Measurements from ENCODE around the gene DCLK1.

DCLK1 gene

DNA sequence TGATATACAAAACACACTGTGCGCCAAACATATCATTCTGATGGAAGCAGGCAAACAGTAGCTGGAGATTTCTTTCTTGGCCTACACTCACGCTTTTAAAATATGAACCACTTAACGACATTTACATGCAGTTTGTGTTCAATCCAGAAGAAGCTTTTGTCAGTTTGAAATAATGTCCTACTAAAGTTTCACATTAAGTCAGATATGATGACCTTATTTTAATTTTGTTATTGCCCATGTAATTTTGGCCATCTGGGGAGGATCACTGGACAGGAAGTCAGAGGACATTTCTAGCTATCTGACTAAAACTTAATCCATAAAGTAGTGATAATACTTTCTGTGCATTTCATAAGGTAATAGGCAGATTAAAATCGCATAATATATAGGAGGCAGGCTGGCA, 98.1 kb downstream of the DCLK1 start:
- no peak overlapping the region for H4K8ac ChIP-seq (ENCODE audit: low read depth, low read length)
- H3K9ac ChIP-seq (ENCODE audit: low read length), result no peak overlapping the region
- H3K79me2 ChIP-seq (ENCODE audit: control insufficient read depth, insufficient read depth, low read length), result no peaks in the 10 kb centered on the region
- H3K27me3 ChIP-seq (ENCODE audit: insufficient read depth, low read length, poor library complexity), result no peaks in the 10 kb centered on the region
- no peak overlapping the region for H3K56ac ChIP-seq (ENCODE audit: low read length)
- no peak overlapping the region for H4K5ac ChIP-seq (ENCODE audit: low read length)
- H2BK120ac ChIP-seq (ENCODE audit: low read depth, low read length), result no peak overlapping the region
- no peak overlapping the region for H3K4ac ChIP-seq (ENCODE audit: low read depth, low read length)
- H3K27ac ChIP-seq (ENCODE audit: low read depth, low read length), result no peak overlapping the region
- no peaks in the 10 kb centered on the region for H3K36me3 ChIP-seq (ENCODE audit: control insufficient read depth, insufficient read depth, low read length)
- no peak overlapping the region for H3K4me3 ChIP-seq (ENCODE audit: low read length)
- no peak for DNase-seq
- H3K18ac ChIP-seq (ENCODE audit: low read length), result no peak overlapping the region
- no peak overlapping the region for H3K23ac ChIP-seq (ENCODE audit: low read length)
- peaks cover 2% of the 10 kb centered on the region for H3K4me1 ChIP-seq (ENCODE audit: control insufficient read depth, low read depth, low read length)
- no peak overlapping the region for H2AK5ac ChIP-seq (ENCODE audit: low read length)
- H2BK5ac ChIP-seq (ENCODE audit: low read length), result no peak overlapping the region
- WGBS (ENCODE audit: extremely low coverage, insufficient coverage, low lambda C conversion rate), result no CpG with 5 or more reads among the region's 4 CpGs
- no peak overlapping the region for H2BK15ac ChIP-seq (replicated peaks; ENCODE audit: low read depth)
- H3K79me1 ChIP-seq (ENCODE audit: low read length), result no peaks in the 10 kb centered on the region
- no peak overlapping the region for H3K4me2 ChIP-seq (ENCODE audit: low read length)

DNA sequence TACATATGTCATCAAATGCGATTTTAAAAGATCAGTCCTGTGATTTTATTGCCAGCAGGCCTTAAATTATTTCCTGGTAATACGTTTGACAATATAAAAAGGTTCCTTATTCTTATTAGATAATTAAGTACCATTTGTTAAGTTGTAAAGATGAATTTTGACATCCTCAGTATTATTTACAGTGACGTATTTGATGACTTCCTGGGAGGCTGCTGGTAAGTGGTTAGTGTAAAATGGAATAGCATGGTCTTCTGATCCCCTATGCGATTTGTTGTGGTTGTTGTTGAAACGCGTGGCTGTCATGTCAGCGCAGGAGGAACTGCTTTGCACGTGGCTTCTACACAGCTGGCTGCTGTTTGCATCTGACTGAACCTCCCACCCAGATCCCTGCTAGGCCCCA, 99.7 kb downstream of the DCLK1 start:
- H3K4me2 ChIP-seq (ENCODE audit: low read length), result no peak overlapping the region
- no peak overlapping the region for H3K9ac ChIP-seq (ENCODE audit: low read length)
- no peak overlapping the region for H2BK15ac ChIP-seq (replicated peaks; ENCODE audit: low read depth)
- no peaks in the 10 kb centered on the region for H3K27me3 ChIP-seq (ENCODE audit: insufficient read depth, low read length, poor library complexity)
- H3K79me2 ChIP-seq (ENCODE audit: control insufficient read depth, insufficient read depth, low read length), result no peaks in the 10 kb centered on the region
- H4K5ac ChIP-seq (ENCODE audit: low read length), result no peak overlapping the region
- H2AK5ac ChIP-seq (ENCODE audit: low read length), result no peak overlapping the region
- no peak overlapping the region for H3K56ac ChIP-seq (ENCODE audit: low read length)
- H4K8ac ChIP-seq (ENCODE audit: low read depth, low read length), result no peak overlapping the region
- no peak overlapping the region for H3K4ac ChIP-seq (ENCODE audit: low read depth, low read length)
- no peak overlapping the region for H3K4me3 ChIP-seq (ENCODE audit: low read length)
- H3K23ac ChIP-seq (ENCODE audit: low read length), result no peak overlapping the region
- no peak for DNase-seq
- no peak overlapping the region for H2BK120ac ChIP-seq (ENCODE audit: low read depth, low read length)
- H3K79me1 ChIP-seq (ENCODE audit: low read length), result no peaks in the 10 kb centered on the region
- no peak overlapping the region for H2BK5ac ChIP-seq (ENCODE audit: low read length)
- no CpG with 5 or more reads among the region's 8 CpGs for WGBS (ENCODE audit: extremely low coverage, insufficient coverage, low lambda C conversion rate)
- peaks cover 2% of the 10 kb centered on the region for H3K4me1 ChIP-seq (ENCODE audit: control insufficient read depth, low read depth, low read length)
- no peak overlapping the region for H3K18ac ChIP-seq (ENCODE audit: low read length)
- no peak overlapping the region for H3K27ac ChIP-seq (ENCODE audit: low read depth, low read length)
- no peaks in the 10 kb centered on the region for H3K36me3 ChIP-seq (ENCODE audit: control insufficient read depth, insufficient read depth, low read length)

DNA sequence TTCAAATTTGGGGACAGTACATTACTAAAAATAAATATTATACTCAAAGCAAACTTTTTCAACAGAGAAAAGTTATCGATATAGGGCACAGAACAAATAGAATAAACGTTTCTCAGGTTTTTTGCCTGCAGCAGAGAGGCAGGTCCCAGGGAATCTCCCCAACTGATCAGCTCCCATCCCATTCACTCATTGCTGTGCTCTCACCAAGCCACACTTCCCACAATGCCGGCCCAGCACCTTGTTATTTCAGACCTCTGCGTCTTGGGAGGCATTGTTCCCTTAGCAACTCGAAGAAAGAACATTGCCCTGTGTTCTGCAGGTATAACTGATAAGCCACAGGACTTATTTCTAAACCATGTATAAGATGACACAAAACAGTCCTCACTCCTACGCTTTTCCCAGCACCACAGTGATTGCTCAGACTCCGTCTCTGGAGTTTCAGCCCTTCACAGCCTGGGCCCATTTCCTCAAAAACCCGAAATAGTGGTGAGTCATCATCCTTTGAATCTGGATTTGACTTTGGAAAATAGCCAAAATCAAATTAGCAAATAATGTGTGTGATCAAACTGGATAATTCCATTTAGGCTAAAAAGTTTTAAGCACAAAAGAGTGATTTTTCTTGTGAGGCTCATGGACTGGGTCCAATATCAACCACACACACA, 100.4 kb downstream of the DCLK1 start:
- H3K79me2 ChIP-seq (ENCODE audit: control insufficient read depth, insufficient read depth, low read length), result no peaks in the 10 kb centered on the region
- no peak overlapping the region for H3K9ac ChIP-seq (ENCODE audit: low read length)
- no peak overlapping the region for H2BK15ac ChIP-seq (replicated peaks; ENCODE audit: low read depth)
- H3K4me3 ChIP-seq (ENCODE audit: low read length), result no peak overlapping the region
- no peak overlapping the region for H2AK5ac ChIP-seq (ENCODE audit: low read length)
- no peak overlapping the region for H3K4me2 ChIP-seq (ENCODE audit: low read length)
- H3K27ac ChIP-seq (ENCODE audit: low read depth, low read length), result no peak overlapping the region
- no peak overlapping the region for H3K23ac ChIP-seq (ENCODE audit: low read length)
- no peaks in the 10 kb centered on the region for H3K36me3 ChIP-seq (ENCODE audit: control insufficient read depth, insufficient read depth, low read length)
- no peak overlapping the region for H3K56ac ChIP-seq (ENCODE audit: low read length)
- no peak overlapping the region for H3K18ac ChIP-seq (ENCODE audit: low read length)
- no peaks in the 10 kb centered on the region for H3K79me1 ChIP-seq (ENCODE audit: low read length)
- WGBS (ENCODE audit: extremely low coverage, insufficient coverage, low lambda C conversion rate), result no CpG with 5 or more reads among the region's 8 CpGs
- H3K4ac ChIP-seq (ENCODE audit: low read depth, low read length), result no peak overlapping the region
- H2BK5ac ChIP-seq (ENCODE audit: low read length), result no peak overlapping the region
- no peaks in the 10 kb centered on the region for H3K27me3 ChIP-seq (ENCODE audit: insufficient read depth, low read length, poor library complexity)
- no peak overlapping the region for H4K8ac ChIP-seq (ENCODE audit: low read depth, low read length)
- no peak overlapping the region for H2BK120ac ChIP-seq (ENCODE audit: low read depth, low read length)
- H4K5ac ChIP-seq (ENCODE audit: low read length), result no peak overlapping the region
- peak; percentile 8 for DNase-seq
- H3K4me1 ChIP-seq (ENCODE audit: control insufficient read depth, low read depth, low read length), result peaks cover 2% of the 10 kb centered on the region

DNA sequence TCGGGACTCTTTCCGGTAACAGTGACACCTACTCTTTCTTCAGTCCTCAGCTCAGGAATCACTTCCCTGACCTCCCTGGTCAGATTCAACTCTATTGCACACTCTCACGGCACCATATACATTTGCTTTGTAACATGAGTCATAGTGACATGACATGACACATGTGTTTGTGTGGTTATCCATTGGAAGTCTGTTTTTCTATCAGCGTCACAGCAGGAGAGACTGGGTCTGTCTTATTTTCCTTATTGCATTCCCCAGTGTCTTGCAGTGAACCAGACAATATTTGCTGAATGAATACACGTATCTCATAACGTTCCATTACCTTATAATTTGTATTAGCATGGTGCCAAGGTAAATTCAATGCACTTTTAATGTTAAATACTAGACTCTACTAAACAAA, 102.0 kb downstream of the DCLK1 start:
- Histone ChIP-seq H3K18ac (ENCODE audit: low read length) (no peak overlapping the region), H3K4me2 (ENCODE audit: low read length) (no peak overlapping the region), H3K56ac (ENCODE audit: low read length) (no peak overlapping the region), H3K9ac (ENCODE audit: low read length) (no peak overlapping the region), H2BK120ac (ENCODE audit: low read depth, low read length) (no peak overlapping the region), H3K27ac (ENCODE audit: low read depth, low read length) (no peak overlapping the region), H2BK5ac (ENCODE audit: low read length) (no peak overlapping the region), H4K8ac (ENCODE audit: low read depth, low read length) (no peak overlapping the region), H3K27me3 (ENCODE audit: insufficient read depth, low read length, poor library complexity) (no peaks in the 10 kb centered on the region), H3K4ac (ENCODE audit: low read depth, low read length) (no peak overlapping the region), H2BK15ac (replicated peaks; ENCODE audit: low read depth) (no peak overlapping the region), H3K36me3 (ENCODE audit: control insufficient read depth, insufficient read depth, low read length) (no peaks in the 10 kb centered on the region), H4K5ac (ENCODE audit: low read length) (no peak overlapping the region), H3K23ac (ENCODE audit: low read length) (no peak overlapping the region), H3K79me2 (ENCODE audit: control insufficient read depth, insufficient read depth, low read length) (no peaks in the 10 kb centered on the region), H3K4me3 (ENCODE audit: low read length) (no peak overlapping the region), H3K4me1 (ENCODE audit: control insufficient read depth, low read depth, low read length) (peaks cover 2% of the 10 kb centered on the region), H3K79me1 (ENCODE audit: low read length) (no peaks in the 10 kb centered on the region), H2AK5ac (ENCODE audit: low read length) (no peak overlapping the region)
- DNase-seq, result no peak
- no CpG with 5 or more reads among the region's 6 CpGs for WGBS (ENCODE audit: extremely low coverage, insufficient coverage, low lambda C conversion rate)

DNA sequence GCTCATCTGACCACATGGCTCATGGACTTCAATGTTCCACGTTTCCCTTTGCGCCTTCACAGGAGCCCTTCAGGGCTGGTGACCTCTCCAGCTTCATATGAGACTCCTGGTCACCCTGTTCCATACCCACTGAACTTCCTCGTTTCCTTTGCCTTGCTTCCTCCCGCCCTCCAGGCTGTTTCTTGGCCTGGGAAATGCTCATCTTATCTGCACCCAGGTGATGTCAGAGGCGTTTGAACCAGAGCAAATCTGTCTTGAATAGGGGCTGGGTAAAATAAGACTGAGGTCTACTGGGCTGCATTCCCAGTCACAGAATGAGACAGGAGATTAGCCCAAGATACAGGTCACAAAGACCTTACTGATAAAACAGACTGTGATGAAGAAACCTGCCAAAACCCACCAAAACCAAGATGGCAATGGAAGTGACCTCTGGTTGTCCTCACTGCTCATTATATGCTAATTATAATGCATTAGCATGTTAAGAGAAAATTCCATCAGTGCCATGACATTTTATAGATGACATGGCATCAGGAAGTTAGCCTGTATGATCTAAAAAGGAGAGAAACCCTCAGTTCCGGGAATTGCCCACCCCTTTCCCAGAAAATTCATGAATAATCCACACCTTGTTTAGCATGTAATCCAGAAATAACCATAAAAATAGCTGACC, 102.7 kb downstream of the DCLK1 start:
- no peak overlapping the region for H4K5ac ChIP-seq (ENCODE audit: low read length)
- no peak overlapping the region for H3K23ac ChIP-seq (ENCODE audit: low read length)
- peak; percentile 25 for DNase-seq
- H3K27me3 ChIP-seq (ENCODE audit: insufficient read depth, low read length, poor library complexity), result no peaks in the 10 kb centered on the region
- no CpG with 5 or more reads among the region's 6 CpGs for WGBS (ENCODE audit: extremely low coverage, insufficient coverage, low lambda C conversion rate)
- H3K27ac ChIP-seq (ENCODE audit: low read depth, low read length), result no peak overlapping the region
- no peak overlapping the region for H3K4ac ChIP-seq (ENCODE audit: low read depth, low read length)
- H3K9ac ChIP-seq (ENCODE audit: low read length), result no peak overlapping the region
- H3K4me1 ChIP-seq (ENCODE audit: control insufficient read depth, low read depth, low read length), result peaks cover 2% of the 10 kb centered on the region
- no peaks in the 10 kb centered on the region for H3K79me2 ChIP-seq (ENCODE audit: control insufficient read depth, insufficient read depth, low read length)
- no peak overlapping the region for H3K18ac ChIP-seq (ENCODE audit: low read length)
- no peaks in the 10 kb centered on the region for H3K79me1 ChIP-seq (ENCODE audit: low read length)
- H2AK5ac ChIP-seq (ENCODE audit: low read length), result no peak overlapping the region
- no peak overlapping the region for H3K4me2 ChIP-seq (ENCODE audit: low read length)
- H3K36me3 ChIP-seq (ENCODE audit: control insufficient read depth, insufficient read depth, low read length), result no peaks in the 10 kb centered on the region
- H2BK5ac ChIP-seq (ENCODE audit: low read length), result no peak overlapping the region
- no peak overlapping the region for H3K56ac ChIP-seq (ENCODE audit: low read length)
- H3K4me3 ChIP-seq (ENCODE audit: low read length), result no peak overlapping the region
- H4K8ac ChIP-seq (ENCODE audit: low read depth, low read length), result no peak overlapping the region
- no peak overlapping the region for H2BK120ac ChIP-seq (ENCODE audit: low read depth, low read length)
- no peak overlapping the region for H2BK15ac ChIP-seq (replicated peaks; ENCODE audit: low read depth)

DNA sequence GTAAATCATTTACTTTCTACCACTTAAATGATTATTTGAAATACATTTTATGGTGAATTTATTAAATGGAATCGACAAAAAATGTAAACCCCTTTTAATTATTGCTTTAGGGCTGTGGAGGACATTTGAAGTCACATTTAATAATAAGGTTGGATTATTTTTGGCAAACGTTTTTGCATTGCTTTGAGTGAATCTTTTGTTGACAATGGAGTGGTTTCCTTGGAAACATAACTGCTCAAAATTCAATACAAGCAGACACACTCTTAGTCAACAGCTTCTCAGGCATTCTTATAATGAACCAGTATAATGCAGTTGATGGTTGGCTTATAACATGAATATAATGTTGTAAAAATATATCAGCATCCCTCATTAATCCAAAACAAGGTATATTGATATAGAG, 104.7 kb downstream of the DCLK1 start:
- no peak overlapping the region for H4K5ac ChIP-seq (ENCODE audit: low read length)
- H3K27ac ChIP-seq (ENCODE audit: low read depth, low read length), result no peak overlapping the region
- no peaks in the 10 kb centered on the region for H3K27me3 ChIP-seq (ENCODE audit: insufficient read depth, low read length, poor library complexity)
- H3K4me1 ChIP-seq (ENCODE audit: control insufficient read depth, low read depth, low read length), result peaks cover 2% of the 10 kb centered on the region
- no peak overlapping the region for H3K4ac ChIP-seq (ENCODE audit: low read depth, low read length)
- no peaks in the 10 kb centered on the region for H3K79me1 ChIP-seq (ENCODE audit: low read length)
- no peak for DNase-seq
- no peak overlapping the region for H2BK15ac ChIP-seq (replicated peaks; ENCODE audit: low read depth)
- no peak overlapping the region for H4K8ac ChIP-seq (ENCODE audit: low read depth, low read length)
- H3K36me3 ChIP-seq (ENCODE audit: control insufficient read depth, insufficient read depth, low read length), result no peaks in the 10 kb centered on the region
- no peak overlapping the region for H2BK5ac ChIP-seq (ENCODE audit: low read length)
- H2BK120ac ChIP-seq (ENCODE audit: low read depth, low read length), result no peak overlapping the region
- no peak overlapping the region for H2AK5ac ChIP-seq (ENCODE audit: low read length)
- no peak overlapping the region for H3K56ac ChIP-seq (ENCODE audit: low read length)
- H3K18ac ChIP-seq (ENCODE audit: low read length), result no peak overlapping the region
- H3K9ac ChIP-seq (ENCODE audit: low read length), result no peak overlapping the region
- H3K4me3 ChIP-seq (ENCODE audit: low read length), result no peak overlapping the region
- no peaks in the 10 kb centered on the region for H3K79me2 ChIP-seq (ENCODE audit: control insufficient read depth, insufficient read depth, low read length)
- H3K4me2 ChIP-seq (ENCODE audit: low read length), result no peak overlapping the region
- WGBS (ENCODE audit: extremely low coverage, insufficient coverage, low lambda C conversion rate), result no CpG with 5 or more reads among the region's 2 CpGs
- no peak overlapping the region for H3K23ac ChIP-seq (ENCODE audit: low read length)

All from mesendoderm (in vitro differentiated cells).